SU-DHL-6 (cell line): ENCODE measurements around the gene RAD51B.

Experiments used
- H2AFZ ChIP-seq: fragments of 200-600 bp; sonication (generic); 2 replicates; pipeline ENCODE4 v1.6.1; 2014; ENCODE audit warnings: low read depth, mild to moderate bottlenecking, moderate library complexity, mixed read lengths, antibody characterized with exemption, low read length; ENCODE audit not compliant: severe bottlenecking
- H3F3A ChIP-seq: fragments of 200-600 bp; shearing (Covaris generic); 2 replicates; pipeline ENCODE4 v1.6.0; 2016; ENCODE audit warnings: antibody characterized with exemption, mild to moderate bottlenecking; ENCODE audit not compliant: insufficient read depth
- H3K27ac ChIP-seq: fragments of 200-600 bp; sonication (generic); 2 replicates; pipeline ENCODE4 v1.5.1; 2016; ENCODE audit warnings: low read depth, mild to moderate bottlenecking, low read length, moderate library complexity, mixed read lengths
- H3K27me3 ChIP-seq: fragments of 200-600 bp; sonication (generic), shearing (Covaris generic); 2 replicates; pipeline ENCODE4 v1.6.0; 2014; ENCODE audit warnings: mild to moderate bottlenecking, low read length
- H3K36me3 ChIP-seq: fragments of 200-600 bp; sonication (generic); 2 replicates; pipeline ENCODE4 v1.6.1; 2014; ENCODE audit warnings: mild to moderate bottlenecking, low read length, mixed read lengths
- H3K4me2 ChIP-seq: fragments of 300-600, 200-600 bp; shearing (Covaris generic), sonication (generic); 2 replicates; pipeline ENCODE4 v1.6.0; 2014; ENCODE audit warnings: low read length, low read depth, mild to moderate bottlenecking; ENCODE audit not compliant: poor library complexity, severe bottlenecking
- H3K4me3 ChIP-seq: fragments of 200-600 bp; sonication (generic); 2 replicates; pipeline ENCODE4 v1.5.1; 2014; ENCODE audit warnings: antibody characterized with exemption, low read length, mild to moderate bottlenecking, mixed read lengths; ENCODE audit not compliant: insufficient read depth, poor library complexity, severe bottlenecking
- H3K79me2 ChIP-seq: fragments of 200-600 bp; sonication (generic); 2 replicates; pipeline ENCODE4 v1.6.1; 2014; ENCODE audit warnings: mild to moderate bottlenecking, low read length, moderate library complexity; ENCODE audit not compliant: insufficient read depth
- H3K9ac ChIP-seq: fragments of 200-600 bp; sonication (generic); 2 replicates; pipeline ENCODE4 v1.7.0; 2014; ENCODE audit warnings: mild to moderate bottlenecking, low read length
- H3K9me2 ChIP-seq: fragments of 200-600 bp; sonication (generic); replicated peaks from 2 replicates; pipeline ENCODE4 v1.6.1; 2014; ENCODE audit warnings: low read length; ENCODE audit not compliant: insufficient read depth
- H3K9me3 ChIP-seq: fragments of 200-600 bp; sonication (generic); 2 replicates; pipeline ENCODE4 v1.6.1; 2014; ENCODE audit warnings: low read length, mixed read lengths; ENCODE audit not compliant: insufficient read depth
- H4K20me1 ChIP-seq: fragments of 200-600 bp; sonication (generic); 2 replicates; pipeline ENCODE4 v1.6.1; 2014; ENCODE audit warnings: low read depth, mild to moderate bottlenecking, antibody characterized with exemption, low read length, moderate library complexity, mixed read lengths
- CTCF ChIP-seq: fragments of 200-600 bp; sonication (generic); IDR thresholded peaks from one replicate; pipeline ENCODE4 v1.5.1; 2017; ENCODE audit warnings: antibody characterized with exemption, mild to moderate bottlenecking, low read length, moderate library complexity; ENCODE audit not compliant: insufficient read depth, poor library complexity, severe bottlenecking
- EZH2phosphoT487 ChIP-seq: fragments of 200-600 bp; sonication (generic), shearing (Covaris generic); conservative IDR thresholded peaks from 2 replicates; pipeline ENCODE4 v1.6.1; 2018; ENCODE audit warnings: mild to moderate bottlenecking, antibody characterized with exemption, low read length, moderate library complexity, mixed read lengths

Gene RAD51B

GRCh38 chr14:68270342-68270741, 450.8 kb downstream of the RAD51B start:
- Histone ChIP-seq H2AFZ (peak overlapping the region; percentile 1), H3K79me2 (no peaks in the 10 kb centered on the region), H3K9me2 (no peaks in the 10 kb centered on the region), H3K9me3 (no peaks in the 10 kb centered on the region), H3K4me3 (no peak overlapping the region), H3K27ac (peak overlapping the region; percentile 98), H3F3A (peaks cover 81% of the 10 kb centered on the region), H3K27me3 (no peaks in the 10 kb centered on the region), H3K9ac (peak overlapping the region; percentile 57), H3K4me2 (peak overlapping the region; percentile 50), H3K36me3 (no peaks in the 10 kb centered on the region), H4K20me1 (no peaks in the 10 kb centered on the region)
- TF ChIP-seq CTCF, result no peak
- TF ChIP-seq EZH2phosphoT487, result no peak

DNA sequence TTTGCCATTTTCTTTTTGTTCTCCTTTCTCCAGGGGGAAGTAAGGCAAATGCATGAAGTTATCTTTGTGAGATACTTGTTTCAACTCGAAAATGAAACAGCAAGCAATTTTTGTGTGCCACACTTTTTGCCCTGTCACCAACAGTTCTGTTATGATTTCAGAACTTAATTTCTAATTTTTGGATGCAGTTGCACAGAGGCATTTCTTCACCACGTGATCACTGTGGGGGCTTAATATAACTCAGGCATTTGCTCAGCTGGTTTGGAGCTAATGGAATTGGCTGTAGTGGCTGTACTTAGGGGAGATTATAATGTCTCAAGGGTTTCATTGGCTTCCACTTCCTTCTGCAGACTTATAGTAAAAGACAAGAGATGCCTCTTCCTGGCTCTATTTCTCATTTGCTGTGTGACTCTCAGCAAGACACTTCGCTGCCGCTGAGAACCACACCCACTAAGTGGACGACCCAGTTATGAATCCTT, 452.4 kb downstream of the RAD51B start:
- no peak overlapping the region for H2AFZ ChIP-seq

GRCh38 chr14:68273413-68273812, 453.8 kb downstream of the RAD51B start:
- peaks cover 79% of the 10 kb centered on the region for H3F3A ChIP-seq
- H2AFZ ChIP-seq, result peak overlapping the region; percentile 29
- no peaks in the 10 kb centered on the region for H3K79me2 ChIP-seq
- no peaks in the 10 kb centered on the region for H4K20me1 ChIP-seq
- peak overlapping the region; percentile 52 for H3K9ac ChIP-seq
- no peak for TF ChIP-seq CTCF
- TF ChIP-seq EZH2phosphoT487, result no peak
- H3K4me2 ChIP-seq, result peak overlapping the region; percentile 75
- no peaks in the 10 kb centered on the region for H3K9me3 ChIP-seq
- H3K9me2 ChIP-seq, result no peaks in the 10 kb centered on the region
- no peak overlapping the region for H3K4me3 ChIP-seq
- H3K36me3 ChIP-seq, result no peaks in the 10 kb centered on the region
- no peaks in the 10 kb centered on the region for H3K27me3 ChIP-seq
- peak overlapping the region; percentile 98 for H3K27ac ChIP-seq

More for the DNA sequence above, 452.4 kb downstream of the RAD51B start:
- Histone ChIP-seq H3K4me3 (peak overlapping the region; percentile 20), H3K27ac (peak overlapping the region; percentile 98), H3F3A (peaks cover 86% of the 10 kb centered on the region), H3K9me3 (no peaks in the 10 kb centered on the region), H3K4me2 (peak overlapping the region; percentile 50), H3K9ac (peak overlapping the region; percentile 57), H3K79me2 (no peaks in the 10 kb centered on the region), H4K20me1 (no peaks in the 10 kb centered on the region), H3K27me3 (no peaks in the 10 kb centered on the region), H3K36me3 (no peaks in the 10 kb centered on the region), H3K9me2 (no peaks in the 10 kb centered on the region)
- TF ChIP-seq EZH2phosphoT487 (no peak), CTCF (no peak)
